ENCODE data around the gene PDE6H. TPM values are rescaled to one million over a fixed set of nuclear protein-coding genes. Genes with fewer than 3 reads are reported as not detected.

The PDE6H gene
- total RNA-seq = not detected in 2 replicates
- not detected in 2 replicates for polyA plus RNA-seq
- polyA plus RNA-seq (2012) = not detected in 2 replicates
- polyA minus RNA-seq (ENCODE audit: low replicate concordance) = not detected in 2 replicates

GRCh38 chr12:14972816-14973215 is at the start of gene PDE6H:
Gene PDE6H, plus strand, starts transcription at chr12:14973042. Its CDS starts 4,971 bp downstream, at chr12:14978013.
- Histone ChIP-seq H3K27ac (ENCODE audit: insufficient read depth, low read length) (no peak within 1 kb of the TSS), H3K36me3 (ENCODE audit: control insufficient read depth, insufficient read depth, low read length) (no peaks in the 10 kb centered on the region), H3K4me3 (replicated peaks in 1 of 4; ENCODE audit: control extremely low read depth in 1 of 4, insufficient read depth in 1 of 4, low read depth in 3 of 4, low read length in 4 of 4) (no peak within 1 kb of the TSS), H3K27me3 (ENCODE audit: control insufficient read depth, insufficient read depth, low read length) (no peaks in the 10 kb centered on the region), H3K79me2 (ENCODE audit: control insufficient read depth, insufficient read depth, low read length) (no peaks in the 10 kb centered on the region), H3K4me2 (ENCODE audit: extremely low read depth, insufficient read depth, low read length) (no peak within 1 kb of the TSS), H2AFZ (ENCODE audit: low read length) (no peak within 1 kb of the TSS), H3K4me1 (ENCODE audit: control insufficient read depth, extremely low read depth, insufficient read depth, low read length) (peaks cover 2% of the 10 kb centered on the region), H3K9me3 (ENCODE audit: control insufficient read depth, insufficient read depth, low read depth, low read length) (no peaks in the 10 kb centered on the region), H4K20me1 (ENCODE audit: control insufficient read depth, extremely low read depth, insufficient read depth, low read length) (no peaks in the 10 kb centered on the region), H3K9ac (ENCODE audit: insufficient read depth, low read length) (no peak within 1 kb of the TSS)
- DNase-seq (ENCODE audit: low read depth in 2 of 2) = no peak
- TF ChIP-seq EZH2 (IDR thresholded peaks at IDR 0.05; ENCODE audit: low read length, missing control alignments) = no peak
- no peak for TF ChIP-seq CTCF (conservative IDR thresholded peaks at IDR 0.05 in 1 of 2, IDR thresholded peaks at IDR 0.05 in 1 of 2; ENCODE audit: low read depth in 1 of 2, low read length in 2 of 2)

GRCh38 chr12:14923944-14924343 is 48.9 kb upstream of the PDE6H start:
- H3K27ac ChIP-seq (ENCODE audit: insufficient read depth, low read length) = no peak overlapping the region
- no peak overlapping the region for H3K4me3 ChIP-seq (replicated peaks in 1 of 4; ENCODE audit: control extremely low read depth in 1 of 4, insufficient read depth in 1 of 4, low read depth in 3 of 4, low read length in 4 of 4)
- H3K36me3 ChIP-seq (ENCODE audit: control insufficient read depth, insufficient read depth, low read length) = no peaks in the 10 kb centered on the region
- no peaks in the 10 kb centered on the region for H4K20me1 ChIP-seq (ENCODE audit: control insufficient read depth, extremely low read depth, insufficient read depth, low read length)
- H3K9me3 ChIP-seq (ENCODE audit: control insufficient read depth, insufficient read depth, low read depth, low read length) = no peaks in the 10 kb centered on the region
- DNase-seq (ENCODE audit: low read depth in 2 of 2) = no peak
- H3K4me2 ChIP-seq (ENCODE audit: extremely low read depth, insufficient read depth, low read length) = no peak overlapping the region
- H2AFZ ChIP-seq (ENCODE audit: low read length) = no peak overlapping the region
- no peaks in the 10 kb centered on the region for H3K27me3 ChIP-seq (ENCODE audit: control insufficient read depth, insufficient read depth, low read length)
- peaks cover 2% of the 10 kb centered on the region for H3K4me1 ChIP-seq (ENCODE audit: control insufficient read depth, extremely low read depth, insufficient read depth, low read length)
- TF ChIP-seq CTCF (conservative IDR thresholded peaks at IDR 0.05 in 1 of 2, IDR thresholded peaks at IDR 0.05 in 1 of 2; ENCODE audit: low read depth in 1 of 2, low read length in 2 of 2) = no peak
- TF ChIP-seq EZH2 (IDR thresholded peaks at IDR 0.05; ENCODE audit: low read length, missing control alignments) = no peak
- H3K9ac ChIP-seq (ENCODE audit: insufficient read depth, low read length) = no peak overlapping the region
- no peaks in the 10 kb centered on the region for H3K79me2 ChIP-seq (ENCODE audit: control insufficient read depth, insufficient read depth, low read length)

- no peaks in the 10 kb centered on the region for H3K27me3 ChIP-seq (ENCODE audit: control insufficient read depth, insufficient read depth, low read length)
- DNase-seq (ENCODE audit: low read depth in 2 of 2) = no peak
- no peaks in the 10 kb centered on the region for H3K79me2 ChIP-seq (ENCODE audit: control insufficient read depth, insufficient read depth, low read length)
- peaks cover 3% of the 10 kb centered on the region for H3K4me1 ChIP-seq (ENCODE audit: control insufficient read depth, extremely low read depth, insufficient read depth, low read length)
- no peaks in the 10 kb centered on the region for H3K9me3 ChIP-seq (ENCODE audit: control insufficient read depth, insufficient read depth, low read depth, low read length)
- H3K4me2 ChIP-seq (ENCODE audit: extremely low read depth, insufficient read depth, low read length) = no peak overlapping the region
- H3K4me3 ChIP-seq (replicated peaks in 1 of 4; ENCODE audit: control extremely low read depth in 1 of 4, insufficient read depth in 1 of 4, low read depth in 3 of 4, low read length in 4 of 4) = no peak overlapping the region
- TF ChIP-seq CTCF (conservative IDR thresholded peaks at IDR 0.05 in 1 of 2, IDR thresholded peaks at IDR 0.05 in 1 of 2; ENCODE audit: low read depth in 1 of 2, low read length in 2 of 2) = no peak
- TF ChIP-seq EZH2 (IDR thresholded peaks at IDR 0.05; ENCODE audit: low read length, missing control alignments) = no peak
- H3K9ac ChIP-seq (ENCODE audit: insufficient read depth, low read length) = no peak overlapping the region
- H3K36me3 ChIP-seq (ENCODE audit: control insufficient read depth, insufficient read depth, low read length) = no peaks in the 10 kb centered on the region
- no peaks in the 10 kb centered on the region for H4K20me1 ChIP-seq (ENCODE audit: control insufficient read depth, extremely low read depth, insufficient read depth, low read length)
- no peak overlapping the region for H2AFZ ChIP-seq (ENCODE audit: low read length)
- no peak overlapping the region for H3K27ac ChIP-seq (ENCODE audit: insufficient read depth, low read length)
These were observed 48.3 kb upstream of the PDE6H start for GRCh38 chr12:14924541-14924940.
